GM19467 (cell line): ENCODE measurements around the gene TAF3.
A peak's percentile ranks its signal among the peaks of the same experiment; 100 is the strongest.

Experiments used
- ATAC-seq: cut with Tn5 transposase; IDR thresholded peaks from one replicate; pipeline ENCODE4 v1.9.1; 2021; ENCODE audit warnings: mild to moderate bottlenecking, moderate library complexity; ENCODE audit not compliant: unreplicated experiment

Gene TAF3

GRCh38 chr10:8054494-8055407, 236.4 kb downstream of the TAF3 start, which contains the start of gene GATA3:
Gene GATA3 (plus strand): TSS chr10:8054688. CDS start chr10:8055656, 968 bp downstream.
- ATAC-seq: peak; percentile 36

GRCh38 chr10:8055420-8056349, 237.4 kb downstream of the TAF3 start:
- no peak for ATAC-seq

- no peak for ATAC-seq
Observed at GRCh38 chr10:8056378-8056777, 238.1 kb downstream of the TAF3 start.

- peak; percentile 25 for ATAC-seq
Observed at GRCh38 chr10:8056871-8057331, 238.6 kb downstream of the TAF3 start.

DNA sequence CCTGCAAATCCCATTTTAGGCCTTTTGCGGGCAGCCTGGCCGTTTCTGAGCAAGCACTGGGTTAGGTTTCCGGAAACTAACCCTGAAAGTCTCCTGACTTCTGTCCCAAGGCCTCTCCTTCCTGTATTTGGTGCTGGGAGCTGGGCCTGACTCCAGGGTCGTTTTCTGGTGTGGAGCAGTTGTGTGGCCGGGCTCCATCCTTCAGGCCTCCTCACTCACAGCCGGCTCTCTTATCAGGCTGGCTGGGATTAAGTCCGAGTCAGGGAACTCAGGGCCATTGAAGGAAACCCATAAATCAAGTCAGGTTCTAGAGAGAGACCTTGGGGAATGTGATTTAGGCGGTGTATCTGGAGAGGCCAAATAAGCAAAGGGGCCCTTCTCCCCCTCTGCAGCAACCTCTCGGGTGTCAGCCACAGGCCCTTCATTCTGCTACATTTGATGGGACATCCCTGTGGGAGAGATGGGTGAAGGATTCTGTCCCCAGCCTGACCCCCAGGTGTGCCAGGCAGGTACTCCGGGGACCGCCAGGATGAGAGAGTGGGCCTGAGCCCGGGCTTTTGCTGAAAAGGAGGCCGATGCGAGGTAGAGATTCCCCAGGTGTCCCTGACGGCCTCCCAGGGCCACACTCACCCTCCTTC, 239.4 kb downstream of the TAF3 start:
- ATAC-seq: no peak

- no peak for ATAC-seq
Observed at GRCh38 chr10:8058274-8059111, 240.2 kb downstream of the TAF3 start.

DNA sequence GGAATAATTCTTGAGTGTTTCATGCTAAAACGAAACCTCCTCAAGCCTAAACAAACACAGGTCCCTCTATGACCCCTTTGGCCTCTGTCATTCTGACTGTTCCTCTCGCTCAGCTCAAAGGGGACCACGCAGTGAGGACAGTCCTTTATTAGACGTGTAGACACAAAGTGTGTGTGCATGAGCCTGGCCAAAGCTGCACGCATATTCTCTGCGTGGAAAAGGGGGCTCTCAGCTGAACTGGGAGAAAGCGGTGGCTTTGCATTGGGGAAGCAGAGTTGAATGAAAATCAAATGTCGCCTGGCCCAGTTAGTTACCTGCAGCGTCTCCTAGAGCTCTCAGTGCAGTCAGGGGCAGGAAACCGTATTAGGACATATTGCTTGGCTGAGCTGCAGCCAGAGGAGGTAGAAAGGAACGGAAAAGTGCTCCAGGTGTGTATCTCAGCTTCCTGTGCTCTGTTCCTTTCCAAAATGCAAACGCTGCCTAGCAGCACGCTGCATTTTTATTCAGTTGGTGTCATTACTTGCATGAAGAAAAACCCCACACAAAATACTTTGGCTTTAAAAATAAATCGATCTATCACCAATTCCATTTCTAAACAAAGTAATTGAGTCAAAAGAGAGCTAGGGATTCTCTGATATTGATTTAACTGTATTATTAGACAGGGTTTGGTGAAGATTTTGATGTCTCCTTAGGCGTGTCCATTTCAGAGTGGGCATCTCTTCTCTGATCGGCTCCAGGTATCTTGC, 241.1 kb downstream of the TAF3 start:
- ATAC-seq: no peak

GRCh38 chr10:8060010-8060703, 241.9 kb downstream of the TAF3 start:
- ATAC-seq: peak; percentile 43

DNA sequence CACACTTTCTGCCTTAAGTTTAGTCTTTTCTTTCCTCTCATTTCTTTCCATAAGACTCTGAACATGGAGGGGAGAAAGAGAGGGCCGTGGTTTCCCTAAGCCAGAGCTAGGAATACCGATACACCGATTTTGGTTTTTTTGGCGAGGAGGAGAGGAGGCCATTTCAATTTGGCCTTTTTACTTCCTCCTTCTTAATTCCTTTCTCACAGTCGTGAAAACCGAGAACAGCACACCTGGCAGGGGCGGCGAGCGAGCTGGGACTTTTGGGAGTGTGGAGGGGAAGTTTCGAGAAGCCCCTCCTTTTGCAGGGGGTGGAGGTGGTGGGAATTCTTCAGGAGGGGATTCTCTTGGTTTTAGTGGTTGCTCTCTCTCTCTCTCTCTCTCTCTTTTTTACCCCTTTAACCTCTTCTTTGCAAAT, 242.4 kb downstream of the TAF3 start:
- ATAC-seq: no peak

- ATAC-seq: no peak
Observed at GRCh38 chr10:8061274-8062211, 243.2 kb downstream of the TAF3 start.

DNA sequence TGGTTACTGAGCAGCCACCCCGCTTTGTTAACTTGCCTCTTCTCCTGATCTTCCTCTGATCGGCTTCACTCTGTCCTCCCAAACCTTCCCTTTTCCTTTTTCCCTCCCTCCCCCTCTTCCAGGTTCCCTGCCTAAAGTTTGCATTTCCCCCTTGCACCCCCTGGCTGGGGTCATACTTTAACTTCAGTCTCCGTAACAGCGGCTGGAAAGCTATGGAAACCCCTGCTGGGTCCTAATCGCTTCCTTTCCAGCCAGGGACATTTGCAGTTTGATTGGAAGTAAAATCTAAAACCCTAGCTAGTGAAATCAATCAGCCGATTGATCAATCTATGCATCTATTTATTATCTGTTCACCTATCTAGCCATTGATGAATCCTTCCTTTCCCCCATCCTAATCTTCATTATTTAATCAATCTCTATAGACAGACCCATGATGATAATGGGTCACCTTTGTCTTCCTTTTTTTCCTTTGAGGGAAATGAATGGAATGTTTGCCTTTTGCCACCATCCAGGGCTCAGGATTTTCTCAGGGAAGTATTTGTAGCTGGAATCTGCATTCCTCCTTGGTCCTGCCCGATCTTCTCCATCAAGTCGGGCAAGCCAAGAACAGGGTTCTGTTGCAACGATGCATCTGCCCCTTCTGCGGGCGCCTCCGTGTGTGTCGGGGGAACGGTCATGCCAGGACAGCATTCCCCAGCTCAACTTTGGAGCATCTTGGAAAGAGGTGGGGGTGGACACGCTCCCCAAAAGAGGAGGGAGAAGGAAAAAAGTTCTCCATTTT, 245.0 kb downstream of the TAF3 start:
- no peak for ATAC-seq

GRCh38 chr10:8063935-8064334, 245.6 kb downstream of the TAF3 start:
- no peak for ATAC-seq

- no peak for ATAC-seq
Observed at GRCh38 chr10:8064436-8064835, 246.1 kb downstream of the TAF3 start.

- ATAC-seq: no peak
Observed at GRCh38 chr10:8065651-8066050, 247.3 kb downstream of the TAF3 start.

DNA sequence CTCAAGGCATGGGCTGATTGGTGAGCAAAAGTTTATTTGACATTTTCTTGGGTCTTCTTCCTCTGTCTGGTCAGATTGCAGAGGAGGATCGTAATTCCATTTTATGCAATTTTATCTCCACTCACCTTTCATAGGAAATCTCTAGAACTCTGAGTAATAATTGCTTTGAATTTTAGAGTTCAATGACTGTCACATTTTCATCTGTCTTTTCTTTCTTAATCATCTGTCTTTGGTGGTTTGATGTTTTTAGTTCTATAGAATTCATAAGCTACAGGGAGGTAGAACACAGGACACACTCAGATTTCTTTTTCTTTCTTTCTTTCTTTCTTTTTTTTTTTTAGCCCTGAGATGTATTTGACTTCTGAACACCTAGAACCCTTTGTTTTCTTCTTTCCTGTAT, 247.8 kb downstream of the TAF3 start:
- no peak for ATAC-seq
